ENCODE results near the gene CTXN3. TPM values are rescaled to one million over a fixed set of nuclear protein-coding genes. Genes with fewer than 3 reads are reported as not detected.

Gene CTXN3
- total RNA-seq, 1 donor from 2014 or later: not detected

- POLR2A ChIA-PET: no interaction called here
- Mint-ChIP-seq H3K27me3 (no peaks in the 10 kb centered on the region), H3K4me3 (no peak overlapping the region), H3K4me1 (no peaks in the 10 kb centered on the region), H3K36me3 (ENCODE audit: low read depth) (no peaks in the 10 kb centered on the region), H3K27ac (no peak overlapping the region), H3K9me3 (no peaks in the 10 kb centered on the region)
- intact Hi-C loops (cut with micrococcal nuclease): no loop called here
- no peak for ATAC-seq (ENCODE audit: low read depth)
- no peak for DNase-seq
- TF ChIP-seq CTCF (IDR thresholded peaks at IDR 0.05): no peak
- CTCF ChIA-PET: no interaction called here
These were observed 46.4 kb upstream of the CTXN3 start for GRCh38 chr5:127602481-127602880.

DNA sequence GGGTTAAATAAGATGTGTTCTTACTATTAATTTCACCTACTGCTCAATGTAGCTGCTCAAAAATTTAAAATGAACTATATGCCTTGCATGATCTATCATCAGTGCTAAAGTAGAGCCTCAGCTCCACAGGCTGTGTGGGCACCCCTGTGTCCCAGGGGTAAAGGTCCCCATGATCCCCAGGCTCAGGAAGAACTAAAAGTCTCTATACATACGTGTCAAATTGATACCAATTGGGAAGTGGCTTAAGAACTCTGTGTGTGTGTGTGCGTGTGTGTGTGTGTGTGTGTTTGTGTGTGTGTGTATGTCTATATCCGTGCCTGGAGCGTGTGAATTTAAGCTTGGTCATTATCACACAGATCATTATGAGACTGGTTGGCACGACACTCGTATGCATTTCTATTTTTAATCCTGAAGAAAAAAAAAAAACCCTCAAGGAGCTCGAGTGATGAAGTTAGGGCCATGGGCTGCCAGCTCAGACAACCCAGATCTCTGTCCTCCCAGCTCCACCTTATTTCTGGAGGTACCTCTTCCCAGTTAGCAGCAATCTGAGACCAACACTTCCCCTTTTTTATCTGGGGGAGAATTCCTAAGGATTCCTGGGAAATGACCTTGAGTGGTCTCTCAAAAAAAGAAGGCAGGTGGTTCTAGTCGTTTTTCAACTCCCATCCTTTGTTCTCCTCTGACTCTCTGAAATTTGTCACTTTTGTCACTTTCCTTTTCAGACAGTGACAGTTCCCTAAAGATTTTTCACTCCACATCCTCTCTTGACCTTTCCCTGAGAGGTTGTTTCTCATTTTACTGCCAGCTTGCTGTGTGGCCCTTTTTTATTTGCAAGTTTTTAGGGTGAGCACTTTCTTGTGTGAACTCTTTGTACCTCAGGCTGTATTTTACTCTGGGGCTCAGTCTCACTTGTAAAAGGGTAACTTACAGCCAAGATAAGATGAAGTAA, 45.7 kb upstream of the CTXN3 start:
- ATAC-seq (ENCODE audit: low read depth) (no peak), DNase-seq (no peak)
- no peak for TF ChIP-seq CTCF (IDR thresholded peaks at IDR 0.05)
- POLR2A ChIA-PET: no interaction called here
- no peaks in the 10 kb centered on the region for H3K4me1 Mint-ChIP-seq
- CTCF ChIA-PET: no interaction called here
- H3K36me3 Mint-ChIP-seq (ENCODE audit: low read depth): no peaks in the 10 kb centered on the region
- no peak overlapping the region for H3K4me3 Mint-ChIP-seq
- H3K27ac Mint-ChIP-seq: no peak overlapping the region
- H3K9me3 Mint-ChIP-seq: no peaks in the 10 kb centered on the region
- intact Hi-C loops (cut with micrococcal nuclease): no loop called here
- no peaks in the 10 kb centered on the region for H3K27me3 Mint-ChIP-seq

DNA sequence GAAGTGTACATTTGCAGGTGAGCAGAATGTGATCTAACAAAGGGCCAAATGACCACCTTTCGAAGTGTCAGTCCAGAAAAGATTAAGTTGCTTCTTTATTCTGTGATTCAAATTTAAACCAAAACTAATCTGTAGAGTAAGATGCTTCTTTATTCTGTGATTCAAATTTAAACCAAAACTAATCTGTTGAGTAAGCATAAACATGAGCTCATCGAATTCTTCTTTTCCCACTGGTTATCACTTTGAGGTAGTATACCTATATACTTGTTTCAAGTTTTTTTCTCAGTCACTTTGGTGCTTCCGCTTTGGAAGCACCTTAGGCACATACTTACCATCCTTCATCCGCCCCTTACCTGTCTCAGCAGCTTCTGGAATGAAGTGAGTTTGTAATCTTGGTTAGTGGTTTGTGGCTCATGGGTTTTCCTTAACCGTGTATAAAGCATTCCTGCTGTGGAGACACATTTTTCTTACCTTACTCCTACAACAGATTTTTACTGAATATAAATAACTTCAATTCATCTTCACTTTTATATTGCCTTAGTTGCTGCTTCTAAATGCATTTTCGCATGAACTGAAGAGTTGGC, 40.7 kb upstream of the CTXN3 start:
- Mint-ChIP-seq H3K4me3 (no peak overlapping the region), H3K4me1 (no peaks in the 10 kb centered on the region), H3K27me3 (peaks cover 2% of the 10 kb centered on the region), H3K36me3 (ENCODE audit: low read depth) (no peaks in the 10 kb centered on the region), H3K27ac (no peak overlapping the region), H3K9me3 (no peaks in the 10 kb centered on the region)
- no peak for TF ChIP-seq CTCF (IDR thresholded peaks at IDR 0.05)
- no peak for ATAC-seq (ENCODE audit: low read depth)
- intact Hi-C loops (cut with micrococcal nuclease): no loop called here
- CTCF ChIA-PET: no interaction called here
- no peak for DNase-seq
- POLR2A ChIA-PET: no interaction called here

DNA sequence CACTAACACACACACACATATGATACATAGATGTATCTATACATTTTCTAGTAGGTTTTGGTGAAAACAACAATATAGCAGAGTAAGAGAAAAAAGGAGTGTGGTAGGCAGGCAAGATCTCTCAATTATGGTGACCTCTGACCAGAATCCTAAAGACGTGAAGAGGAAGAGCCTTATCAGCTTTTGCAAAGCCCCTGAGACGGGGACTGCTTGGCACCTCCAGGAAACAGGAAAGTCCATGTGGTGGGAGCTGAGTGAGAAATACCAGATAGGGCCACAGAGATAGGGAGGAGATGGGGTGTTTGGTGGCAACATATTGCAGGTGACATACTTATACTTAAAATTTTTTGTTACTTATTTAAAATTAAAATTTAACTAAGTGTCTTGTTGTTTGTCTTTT, 39.9 kb upstream of the CTXN3 start:
- H3K27ac Mint-ChIP-seq: no peak overlapping the region
- intact Hi-C loops (cut with micrococcal nuclease): no loop called here
- no peak for ATAC-seq (ENCODE audit: low read depth)
- no peaks in the 10 kb centered on the region for H3K36me3 Mint-ChIP-seq (ENCODE audit: low read depth)
- no peaks in the 10 kb centered on the region for H3K9me3 Mint-ChIP-seq
- CTCF ChIA-PET: no interaction called here
- DNase-seq: no peak
- peaks cover 2% of the 10 kb centered on the region for H3K27me3 Mint-ChIP-seq
- TF ChIP-seq CTCF (IDR thresholded peaks at IDR 0.05): no peak
- no peak overlapping the region for H3K4me3 Mint-ChIP-seq
- POLR2A ChIA-PET: no interaction called here
- no peaks in the 10 kb centered on the region for H3K4me1 Mint-ChIP-seq

DNA sequence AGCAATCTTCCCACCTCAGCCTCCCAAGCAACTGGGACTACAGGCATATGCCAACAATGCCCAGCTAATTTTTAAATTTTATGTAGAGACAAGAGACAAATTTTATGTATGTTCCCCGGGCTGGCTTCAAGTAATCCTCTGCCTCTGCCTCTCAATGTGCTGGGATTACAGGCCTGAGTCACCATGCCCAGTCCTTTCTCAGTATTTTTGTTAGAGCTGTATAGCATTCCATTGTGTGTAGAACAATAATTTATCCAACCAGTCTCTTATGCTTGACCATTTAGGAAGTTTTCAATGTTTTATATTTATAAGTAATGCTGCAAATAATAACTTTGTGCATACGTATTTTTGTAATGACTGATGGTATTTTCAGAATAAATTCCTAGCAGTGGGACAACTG, 38.9 kb upstream of the CTXN3 start:
- TF ChIP-seq CTCF (IDR thresholded peaks at IDR 0.05): no peak
- POLR2A ChIA-PET: no interaction called here
- Mint-ChIP-seq H3K36me3 (ENCODE audit: low read depth) (no peaks in the 10 kb centered on the region), H3K27ac (no peak overlapping the region), H3K9me3 (no peaks in the 10 kb centered on the region), H3K27me3 (peaks cover 2% of the 10 kb centered on the region), H3K4me1 (no peaks in the 10 kb centered on the region), H3K4me3 (no peak overlapping the region)
- CTCF ChIA-PET: no interaction called here
- no peak for ATAC-seq (ENCODE audit: low read depth)
- intact Hi-C loops (cut with micrococcal nuclease): no loop called here
- no peak for DNase-seq
